BJ (cell line): ENCODE measurements around the gene ANKRD11. TPM values are rescaled to one million over a fixed set of nuclear protein-coding genes. Genes with fewer than 3 reads are reported as not detected.
A peak's percentile ranks its signal among the peaks of the same experiment; 100 is the strongest.
"Not testable (repeated sequence)": the region's sequence is repeated elsewhere in the genome, so short reads cannot be mapped to it uniquely, and the experiment has no call there.

Source experiments
- CTCF ChIA-PET: fragments of 350-600 bp; formaldehyde crosslinking; extraction: SDS; loops from one replicate; lab custom pipeline; 2021; ENCODE audit warnings: antibody characterized with exemption, inconsistent platforms; lab: Yijun Ruan, JAX
- POLR2A ChIA-PET: fragments of 300-600 bp; sonication (Branson Sonifier 250); formaldehyde crosslinking; extraction: SDS; loops from one replicate; lab custom pipeline; 2021; ENCODE audit warnings: antibody characterized with exemption; lab: Charles Lee
- DNase-seq: peaks from one replicate; pipeline ENCODE4 v3.0.0-alpha.2; 2011; ENCODE audit warnings: low read depth
- H3K27me3 ChIP-seq: 2 replicates; pipeline ENCODE4 v1.6.0; 2011; ENCODE audit warnings: low read length; ENCODE audit not compliant: control insufficient read depth, insufficient read depth
- H3K36me3 ChIP-seq: 2 replicates; pipeline ENCODE4 v1.5.1; 2011; ENCODE audit warnings: low read length; ENCODE audit not compliant: control insufficient read depth, insufficient read depth
- H3K4me3 ChIP-seq: 2 replicates; pipeline ENCODE4 v1.5.1; 2011; ENCODE audit warnings: low read depth, mild to moderate bottlenecking, control low read depth, low read length
- polyA plus RNA-seq: library from polyadenylated mRNA; depleted of rRNA; stranded (reverse); fragments of >200 nt; gene quantifications from 2 replicates; pipeline ENCODE4 v1.2.3, GENCODE V29; 2011
- TF ChIP-seq, protein P1 (sequence below): IDR thresholded peaks from 2 replicates; pipeline ENCODE4 v1.5.1; 2011; ENCODE audit warnings: low read depth, mild to moderate bottlenecking, control low read depth, inconsistent platforms, low read length, moderate library complexity; ENCODE audit not compliant: insufficient read depth

Gene ANKRD11
- polyA plus RNA-seq, 1 experiment = 61.8 TPM

DNA sequence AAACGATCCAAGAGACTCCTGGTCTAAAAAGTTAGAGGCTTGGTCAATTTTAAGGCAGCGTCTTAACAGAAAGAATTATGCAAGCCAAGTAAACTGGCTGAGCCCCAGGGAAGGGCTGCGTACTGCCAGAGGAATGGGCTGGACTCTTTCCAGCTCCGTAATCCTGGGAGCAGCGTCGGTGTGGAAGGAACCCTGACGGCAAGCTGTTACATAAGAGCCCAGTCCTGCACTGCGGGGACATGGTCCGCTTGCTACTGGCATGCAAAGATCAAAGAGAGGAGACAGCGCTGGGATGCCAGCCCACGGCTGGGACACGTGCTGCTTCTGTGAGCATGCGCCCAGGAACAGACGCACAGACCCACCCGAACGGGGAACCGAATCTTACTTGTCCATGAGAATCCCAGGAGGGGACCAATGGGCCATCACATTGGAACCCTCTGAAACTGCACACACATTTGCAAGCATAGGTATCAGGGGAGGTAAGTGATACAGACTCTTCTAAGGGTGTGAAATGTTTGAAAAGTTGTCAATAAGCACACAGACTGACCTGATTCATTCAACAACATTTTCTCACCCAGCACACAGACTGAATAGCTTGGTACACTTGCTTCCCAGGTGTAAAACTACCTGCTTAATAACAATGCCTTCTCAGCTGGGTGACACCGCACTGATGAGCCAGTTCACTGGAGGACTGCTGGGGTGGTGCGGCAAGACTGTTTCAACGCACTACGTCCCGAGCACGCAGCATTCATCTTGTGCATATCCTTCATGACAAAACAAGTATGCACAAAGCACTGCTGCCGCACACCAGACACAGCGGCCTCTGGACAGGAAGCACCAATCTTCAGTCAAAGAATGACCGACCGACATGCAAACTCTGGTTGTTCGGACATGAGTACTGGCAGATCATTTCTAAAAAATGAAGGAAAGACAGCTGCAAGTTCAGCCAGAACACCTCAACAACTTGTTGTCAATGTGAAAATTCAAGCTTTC lies 94.9 kb downstream of the ANKRD11 start:
- TF ChIP-seq, protein P1, sequence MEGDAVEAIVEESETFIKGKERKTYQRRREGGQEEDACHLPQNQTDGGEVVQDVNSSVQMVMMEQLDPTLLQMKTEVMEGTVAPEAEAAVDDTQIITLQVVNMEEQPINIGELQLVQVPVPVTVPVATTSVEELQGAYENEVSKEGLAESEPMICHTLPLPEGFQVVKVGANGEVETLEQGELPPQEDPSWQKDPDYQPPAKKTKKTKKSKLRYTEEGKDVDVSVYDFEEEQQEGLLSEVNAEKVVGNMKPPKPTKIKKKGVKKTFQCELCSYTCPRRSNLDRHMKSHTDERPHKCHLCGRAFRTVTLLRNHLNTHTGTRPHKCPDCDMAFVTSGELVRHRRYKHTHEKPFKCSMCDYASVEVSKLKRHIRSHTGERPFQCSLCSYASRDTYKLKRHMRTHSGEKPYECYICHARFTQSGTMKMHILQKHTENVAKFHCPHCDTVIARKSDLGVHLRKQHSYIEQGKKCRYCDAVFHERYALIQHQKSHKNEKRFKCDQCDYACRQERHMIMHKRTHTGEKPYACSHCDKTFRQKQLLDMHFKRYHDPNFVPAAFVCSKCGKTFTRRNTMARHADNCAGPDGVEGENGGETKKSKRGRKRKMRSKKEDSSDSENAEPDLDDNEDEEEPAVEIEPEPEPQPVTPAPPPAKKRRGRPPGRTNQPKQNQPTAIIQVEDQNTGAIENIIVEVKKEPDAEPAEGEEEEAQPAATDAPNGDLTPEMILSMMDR = no peak
- peak; percentile 93 for DNase-seq
- H3K4me3 ChIP-seq = no peak overlapping the region
- POLR2A ChIA-PET = no interaction called here
- CTCF ChIA-PET = interaction anchor here (0.6 to 1.1 kb wide), 2 partner anchors 13 to 775 kb away, joined by 3 read pairs; no protein-coding TSS in a partner anchor
- H3K27me3 ChIP-seq = no peaks in the 10 kb centered on the region
- peaks cover 1% of the 10 kb centered on the region; the same call in 1 of the 2 replicates for H3K36me3 ChIP-seq

DNA sequence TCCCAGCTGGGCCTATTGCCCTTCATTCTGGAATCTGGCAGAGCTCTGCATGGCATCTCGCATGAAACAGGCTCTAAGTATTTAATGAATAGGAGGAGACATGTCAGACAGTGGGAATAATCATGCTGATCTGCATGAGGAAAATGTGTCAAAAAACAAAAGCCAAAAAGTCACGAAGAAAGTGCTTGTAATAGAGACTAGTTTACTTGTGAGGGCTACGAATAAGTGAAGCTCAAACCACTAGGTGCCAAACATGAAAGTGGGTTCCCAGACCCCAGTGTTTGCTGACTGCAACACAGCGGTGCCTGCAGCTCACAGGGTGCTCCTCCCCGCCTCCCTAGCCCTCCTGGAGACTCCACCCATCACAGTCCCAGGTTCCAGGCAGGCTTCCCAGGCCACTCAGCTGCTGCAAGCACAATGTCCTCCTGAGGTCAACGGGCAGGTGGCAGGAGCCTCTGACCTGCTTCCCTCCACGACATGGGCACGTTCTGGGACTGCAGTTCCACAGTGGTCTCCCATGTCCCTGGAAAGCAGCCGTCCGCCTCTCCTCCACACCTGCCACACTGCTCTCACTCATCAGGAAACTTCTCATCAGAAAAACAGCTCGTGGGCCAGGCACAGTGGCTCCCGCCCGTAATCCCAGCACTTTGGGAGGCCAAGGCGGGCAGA lies 96.5 kb downstream of the ANKRD11 start:
- peaks cover 1% of the 10 kb centered on the region; the same call in 1 of the 2 replicates for H3K36me3 ChIP-seq
- CTCF ChIA-PET = interaction anchor here (0.8 kb wide), 1 partner anchor 11 kb away, joined by 3 read pairs; no protein-coding TSS in a partner anchor
- H3K4me3 ChIP-seq = no peak overlapping the region
- POLR2A ChIA-PET = interaction anchor here (0.5 to 0.6 kb wide), 2 partner anchors 34 to 68 kb away, joined by 3 to 4 read pairs; no protein-coding TSS in a partner anchor
- TF ChIP-seq, protein P1 = no peak
- no peaks in the 10 kb centered on the region for H3K27me3 ChIP-seq
- no peak for DNase-seq

DNA sequence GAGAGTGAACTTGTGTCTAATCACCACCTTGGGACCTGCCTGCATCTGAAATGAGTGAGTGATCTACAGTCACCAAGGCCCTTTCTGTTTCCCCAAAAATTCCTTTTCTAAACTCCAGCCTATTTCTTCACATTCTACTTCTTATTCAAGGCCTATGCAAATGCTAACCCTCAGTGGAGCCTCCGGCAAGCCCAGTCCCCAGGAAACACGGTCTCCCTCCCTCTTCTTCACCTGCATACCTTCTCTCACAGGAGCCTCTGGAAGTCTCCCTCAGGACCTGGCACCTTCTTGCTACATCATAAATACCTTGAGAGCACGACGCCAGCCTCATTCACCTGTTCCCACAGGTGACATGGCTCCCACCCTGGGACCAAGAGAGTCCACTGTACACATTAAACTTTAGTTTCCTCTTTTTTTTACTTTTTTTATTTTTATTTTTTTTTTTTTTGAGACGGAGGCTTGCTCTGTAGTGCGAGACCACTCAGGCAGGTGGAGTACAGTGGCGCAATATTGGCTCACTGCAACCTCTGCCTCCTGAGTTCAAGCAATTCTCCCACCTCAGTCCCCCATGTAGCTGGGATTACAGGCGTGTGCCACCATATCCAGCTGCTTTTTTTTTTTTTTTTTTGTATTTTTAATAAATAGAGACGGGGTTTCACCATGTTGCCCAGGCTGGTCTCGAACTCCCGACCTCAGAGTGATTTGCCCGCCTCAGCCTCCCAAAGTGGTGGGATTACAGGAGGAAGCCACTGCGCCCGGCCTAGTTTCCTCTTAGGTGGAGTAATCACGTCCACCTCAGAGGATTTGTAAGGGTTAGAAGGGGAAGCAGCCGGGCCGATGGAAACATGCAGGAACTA lies 97.3 kb downstream of the ANKRD11 start:
- TF ChIP-seq, protein P1 = no peak
- ChIA-PET CTCF (no interaction called here), POLR2A (interaction anchor here (0.5 to 0.6 kb wide), 2 partner anchors 34 to 67 kb away, joined by 3 to 4 read pairs; no protein-coding TSS in a partner anchor)
- H3K27me3 ChIP-seq = no peaks in the 10 kb centered on the region
- peaks cover 1% of the 10 kb centered on the region; the same call in 1 of the 2 replicates for H3K36me3 ChIP-seq
- no peak for DNase-seq
- no peak overlapping the region for H3K4me3 ChIP-seq

DNA sequence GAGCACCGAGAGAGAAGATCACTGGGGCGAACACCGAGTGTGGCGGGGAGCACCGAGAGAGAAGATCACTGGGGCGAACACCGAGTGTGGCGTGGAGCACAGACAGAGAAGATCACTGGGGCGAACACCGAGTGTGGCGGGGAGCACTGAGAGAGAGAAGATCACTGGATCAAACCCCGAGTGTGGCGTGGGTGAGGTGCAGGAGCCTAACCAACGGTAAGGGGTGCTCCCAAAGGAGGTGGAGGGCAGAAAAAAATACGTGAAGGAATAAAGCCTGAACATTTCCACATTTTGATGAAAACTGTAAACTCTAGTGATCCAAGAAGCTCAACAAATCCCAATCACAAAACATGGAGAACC lies 100.2 kb downstream of the ANKRD11 start:
- H3K4me3 ChIP-seq, POLR2A ChIA-PET, H3K27me3 ChIP-seq, CTCF ChIA-PET, DNase-seq, H3K36me3 ChIP-seq: not testable (repeated sequence)

DNA sequence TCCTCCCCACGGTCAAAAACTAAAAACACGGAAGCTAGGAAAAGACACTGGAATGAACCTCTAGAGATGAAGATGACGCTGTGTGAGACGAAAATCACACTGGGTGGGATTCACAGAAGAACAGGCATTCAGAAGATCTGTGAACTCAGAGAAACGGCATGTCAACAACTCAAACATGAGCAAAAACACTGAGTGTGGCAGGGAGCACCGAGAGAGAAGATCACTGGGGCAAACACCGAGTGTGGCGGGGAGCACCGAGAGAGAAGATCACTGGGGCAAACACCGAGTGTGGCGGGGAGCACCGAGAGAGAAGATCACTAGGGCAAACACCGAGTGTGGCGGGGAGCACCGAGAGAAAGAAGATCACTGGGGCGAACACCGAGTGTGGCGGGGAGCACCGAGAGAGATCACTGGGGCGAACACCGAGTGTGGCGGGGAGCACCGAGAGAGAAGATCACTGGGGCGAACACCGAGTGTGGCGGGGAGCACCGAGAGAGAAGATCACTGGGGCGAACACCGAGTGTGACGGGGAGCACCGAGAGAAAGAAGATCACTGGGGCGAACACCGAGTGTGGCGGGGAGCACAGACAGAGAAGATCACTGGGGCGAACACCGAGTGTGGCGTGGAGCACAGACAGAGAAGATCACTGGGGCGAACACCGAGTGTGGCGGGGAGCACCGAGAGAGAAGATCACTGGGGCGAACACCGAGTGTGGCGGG lies 100.7 kb downstream of the ANKRD11 start:
- DNase-seq, CTCF ChIA-PET, POLR2A ChIA-PET, H3K27me3 ChIP-seq, H3K36me3 ChIP-seq, H3K4me3 ChIP-seq: not testable (repeated sequence)
